Measurements from ENCODE around the gene MEAK7.
"Not testable (repeated sequence)": the region's sequence is repeated elsewhere in the genome, so short reads cannot be mapped to it uniquely, and the experiment has no call there.

Gene MEAK7

GRCh38 chr16:84532291-84532724 lies 27.8 kb upstream of the MEAK7 start:
- DNase-seq (ENCODE audit: low read depth, low spot score), result peak; percentile 86
- peaks cover 22% of the 10 kb centered on the region for H3K9me3 ChIP-seq (ENCODE audit: insufficient read depth, low read length)
- TF ChIP-seq YY1 (IDR thresholded peaks at IDR 0.05; ENCODE audit: insufficient read depth, insufficient read length), result no peak
- TF ChIP-seq SUZ12 (IDR thresholded peaks at IDR 0.05; ENCODE audit: extremely low read depth, insufficient read depth, insufficient read length), result no peak
- TF ChIP-seq ZNF274 (IDR thresholded peaks at IDR 0.05; ENCODE audit: low read depth, low read length), result no peak
- no peak overlapping the region for H3K9ac ChIP-seq (ENCODE audit: insufficient read length, low read depth)
- no peak overlapping the region for H3K4me3 ChIP-seq (ENCODE audit: insufficient read length, low read depth)
- H3K36me3 ChIP-seq (ENCODE audit: insufficient read depth, insufficient read length, low read length), result no peaks in the 10 kb centered on the region
- H3K4me1 ChIP-seq (ENCODE audit: insufficient read depth, insufficient read length), result peaks cover 22% of the 10 kb centered on the region
- no peaks in the 10 kb centered on the region for H3K27me3 ChIP-seq (ENCODE audit: insufficient read depth, insufficient read length)

GRCh38 chr16:84531671-84532111 lies 27.2 kb upstream of the MEAK7 start:
- H3K9ac ChIP-seq (ENCODE audit: insufficient read length, low read depth), result peak overlapping the region; percentile 43
- H3K4me1 ChIP-seq (ENCODE audit: insufficient read depth, insufficient read length), result peaks cover 27% of the 10 kb centered on the region
- H3K27me3 ChIP-seq (ENCODE audit: insufficient read depth, insufficient read length), result no peaks in the 10 kb centered on the region
- no peaks in the 10 kb centered on the region for H3K36me3 ChIP-seq (ENCODE audit: insufficient read depth, insufficient read length, low read length)
- no peak for TF ChIP-seq SUZ12 (IDR thresholded peaks at IDR 0.05; ENCODE audit: extremely low read depth, insufficient read depth, insufficient read length)
- no peak for TF ChIP-seq YY1 (IDR thresholded peaks at IDR 0.05; ENCODE audit: insufficient read depth, insufficient read length)
- TF ChIP-seq ZNF274 (IDR thresholded peaks at IDR 0.05; ENCODE audit: low read depth, low read length), result no peak
- peaks cover 22% of the 10 kb centered on the region for H3K9me3 ChIP-seq (ENCODE audit: insufficient read depth, low read length)
- H3K4me3 ChIP-seq (ENCODE audit: insufficient read length, low read depth), result no peak overlapping the region
- DNase-seq (ENCODE audit: low read depth, low spot score), result no peak

GRCh38 chr16:84530590-84530989 lies 26.1 kb upstream of the MEAK7 start:
- no peak overlapping the region for H3K9ac ChIP-seq (ENCODE audit: insufficient read length, low read depth)
- peaks cover 25% of the 10 kb centered on the region for H3K4me1 ChIP-seq (ENCODE audit: insufficient read depth, insufficient read length)
- TF ChIP-seq SUZ12 (IDR thresholded peaks at IDR 0.05; ENCODE audit: extremely low read depth, insufficient read depth, insufficient read length) (no peak), ZNF274 (IDR thresholded peaks at IDR 0.05; ENCODE audit: low read depth, low read length) (no peak), YY1 (IDR thresholded peaks at IDR 0.05; ENCODE audit: insufficient read depth, insufficient read length) (no peak)
- DNase-seq (ENCODE audit: low read depth, low spot score), result no peak
- H3K4me3 ChIP-seq (ENCODE audit: insufficient read length, low read depth), result no peak overlapping the region
- peaks cover 22% of the 10 kb centered on the region for H3K9me3 ChIP-seq (ENCODE audit: insufficient read depth, low read length)
- H3K27me3 ChIP-seq (ENCODE audit: insufficient read depth, insufficient read length), result no peaks in the 10 kb centered on the region
- H3K36me3 ChIP-seq (ENCODE audit: insufficient read depth, insufficient read length, low read length), result no peaks in the 10 kb centered on the region

GRCh38 chr16:84529607-84530006 lies 25.1 kb upstream of the MEAK7 start:
- Histone ChIP-seq H3K9me3 (ENCODE audit: insufficient read depth, low read length) (peaks cover 22% of the 10 kb centered on the region), H3K36me3 (ENCODE audit: insufficient read depth, insufficient read length, low read length) (no peaks in the 10 kb centered on the region), H3K4me1 (ENCODE audit: insufficient read depth, insufficient read length) (peaks cover 24% of the 10 kb centered on the region), H3K27me3 (ENCODE audit: insufficient read depth, insufficient read length) (no peaks in the 10 kb centered on the region), H3K4me3 (ENCODE audit: insufficient read length, low read depth) (no peak overlapping the region), H3K9ac (ENCODE audit: insufficient read length, low read depth) (no peak overlapping the region)
- TF ChIP-seq ZNF274 (IDR thresholded peaks at IDR 0.05; ENCODE audit: low read depth, low read length) (no peak), YY1 (IDR thresholded peaks at IDR 0.05; ENCODE audit: insufficient read depth, insufficient read length) (no peak)
- DNase-seq (ENCODE audit: low read depth, low spot score), result no peak

- TF ChIP-seq YY1 (IDR thresholded peaks at IDR 0.05; ENCODE audit: insufficient read depth, insufficient read length) (no peak), ZNF274 (IDR thresholded peaks at IDR 0.05; ENCODE audit: low read depth, low read length) (no peak), SUZ12 (IDR thresholded peaks at IDR 0.05; ENCODE audit: extremely low read depth, insufficient read depth, insufficient read length) (no peak)
Observed at GRCh38 chr16:84528322-84528721, 23.9 kb upstream of the MEAK7 start.

GRCh38 chr16:84527532-84528269 lies 23.2 kb upstream of the MEAK7 start:
- no peaks in the 10 kb centered on the region for H3K36me3 ChIP-seq (ENCODE audit: insufficient read depth, insufficient read length, low read length)
- H3K4me3 ChIP-seq (ENCODE audit: insufficient read length, low read depth), result no peak overlapping the region
- H3K9ac ChIP-seq (ENCODE audit: insufficient read length, low read depth), result no peak overlapping the region
- peaks cover 22% of the 10 kb centered on the region for H3K9me3 ChIP-seq (ENCODE audit: insufficient read depth, low read length)
- no peak for DNase-seq (ENCODE audit: low read depth, low spot score)
- H3K27me3 ChIP-seq (ENCODE audit: insufficient read depth, insufficient read length), result no peaks in the 10 kb centered on the region
- TF ChIP-seq YY1 (IDR thresholded peaks at IDR 0.05; ENCODE audit: insufficient read depth, insufficient read length), result no peak
- TF ChIP-seq ZNF274 (IDR thresholded peaks at IDR 0.05; ENCODE audit: low read depth, low read length), result no peak
- TF ChIP-seq SUZ12 (IDR thresholded peaks at IDR 0.05; ENCODE audit: extremely low read depth, insufficient read depth, insufficient read length), result no peak
- peaks cover 22% of the 10 kb centered on the region for H3K4me1 ChIP-seq (ENCODE audit: insufficient read depth, insufficient read length)

More at GRCh38 chr16:84528322-84528721, 23.9 kb upstream of the MEAK7 start:
- no peak for DNase-seq (ENCODE audit: low read depth, low spot score)
- peaks cover 25% of the 10 kb centered on the region for H3K4me1 ChIP-seq (ENCODE audit: insufficient read depth, insufficient read length)
- H3K4me3 ChIP-seq (ENCODE audit: insufficient read length, low read depth), result no peak overlapping the region
- H3K27me3 ChIP-seq (ENCODE audit: insufficient read depth, insufficient read length), result no peaks in the 10 kb centered on the region
- H3K9me3 ChIP-seq (ENCODE audit: insufficient read depth, low read length), result peaks cover 22% of the 10 kb centered on the region
- H3K36me3 ChIP-seq (ENCODE audit: insufficient read depth, insufficient read length, low read length), result no peaks in the 10 kb centered on the region
- H3K9ac ChIP-seq (ENCODE audit: insufficient read length, low read depth), result no peak overlapping the region

GRCh38 chr16:84526794-84527531 lies 22.5 kb upstream of the MEAK7 start:
- peak overlapping the region; percentile 44 for H3K9ac ChIP-seq (ENCODE audit: insufficient read length, low read depth)
- H3K4me1 ChIP-seq (ENCODE audit: insufficient read depth, insufficient read length), result peaks cover 22% of the 10 kb centered on the region
- TF ChIP-seq YY1 (IDR thresholded peaks at IDR 0.05; ENCODE audit: insufficient read depth, insufficient read length) (no peak), SUZ12 (IDR thresholded peaks at IDR 0.05; ENCODE audit: extremely low read depth, insufficient read depth, insufficient read length) (no peak), ZNF274 (IDR thresholded peaks at IDR 0.05; ENCODE audit: low read depth, low read length) (no peak)
- no peak overlapping the region for H3K4me3 ChIP-seq (ENCODE audit: insufficient read length, low read depth)
- no peak for DNase-seq (ENCODE audit: low read depth, low spot score)
- no peaks in the 10 kb centered on the region for H3K36me3 ChIP-seq (ENCODE audit: insufficient read depth, insufficient read length, low read length)
- H3K9me3 ChIP-seq (ENCODE audit: insufficient read depth, low read length), result peaks cover 22% of the 10 kb centered on the region
- no peaks in the 10 kb centered on the region for H3K27me3 ChIP-seq (ENCODE audit: insufficient read depth, insufficient read length)

- not testable (repeated sequence) for H3K4me3 ChIP-seq (ENCODE audit: insufficient read length, low read depth); DNase-seq (ENCODE audit: low read depth, low spot score); H3K9ac ChIP-seq (ENCODE audit: insufficient read length, low read depth); H3K27me3 ChIP-seq (ENCODE audit: insufficient read depth, insufficient read length); H3K36me3 ChIP-seq (ENCODE audit: insufficient read depth, insufficient read length, low read length)
- H3K4me1 ChIP-seq (ENCODE audit: insufficient read depth, insufficient read length), result peaks cover 16% of the 10 kb centered on the region
- peaks cover 13% of the 10 kb centered on the region for H3K9me3 ChIP-seq (ENCODE audit: insufficient read depth, low read length)
Observed at GRCh38 chr16:84524941-84525581, 20.6 kb upstream of the MEAK7 start.

Measured in NT2/D1 (cell line).